HCT116 (cell line): Measurements from ENCODE around the gene ZNF787. TPM values are rescaled to one million over a fixed set of nuclear protein-coding genes. Genes with fewer than 3 reads are reported as not detected.
A peak's percentile ranks its signal among the peaks of the same experiment; 100 is the strongest.

Experiments
- ATAC-seq: fragments of 200-7000 bp; cut with Tn5 transposase; 2 replicates; pipeline ENCODE4 v1.9.1; 2020; ENCODE audit warnings: mild to moderate bottlenecking, moderate library complexity
- BruUV-seq: library from RNA; stranded (reverse); fragments of 400-500 nt; replicated peaks from 2 replicates; lab custom pipeline; 2021; lab: Mats Ljungman, UMichigan
- CTCF ChIA-PET: fragments of 300-600 bp; sonication (Branson Sonifier 250); formaldehyde crosslinking; loops from one replicate; lab custom pipeline; 2021; ENCODE audit warnings: antibody characterized with exemption; lab: Charles Lee
- POLR2A ChIA-PET: fragments of 300-600, 350-600 bp; sonication (Branson Sonifier 250); formaldehyde crosslinking; loops from one replicate; lab custom pipeline; 2021; ENCODE audit warnings: antibody characterized with exemption; lab: Charles Lee
- RAD21 ChIA-PET, 2 experiments: fragments of 300-600 bp; sonication (Branson Sonifier 250); formaldehyde crosslinking; loops; one replicate each; lab custom pipeline; 2023; ENCODE audit warnings: low total read pairs in 2 of 2; ENCODE audit not compliant: uncharacterized antibody in 2 of 2, unreplicated experiment in 2 of 2, low non-redundant PET in 1 of 2; lab: Charles Lee
- DNase-seq: peaks from one replicate; pipeline ENCODE4 v3.0.0-alpha.2; 2010; ENCODE audit warnings: low read depth, low spot score
- H2AFZ ChIP-seq: fragments of 200-600 bp; shearing (Covaris generic), sonication (generic); 2 replicates; pipeline ENCODE4 v1.6.1; 2017; ENCODE audit warnings: low read depth, mixed run types, mixed read lengths, antibody characterized with exemption, low read length; ENCODE audit not compliant: poor library complexity, severe bottlenecking
- H3K27ac ChIP-seq: 2 replicates; pipeline ENCODE4 v1.5.1; 2012; ENCODE audit warnings: low read depth, low read length
- H3K27me3 ChIP-seq: fragments of 200-600 bp; sonication (generic); 2 replicates; pipeline ENCODE4 v1.6.1; 2016; ENCODE audit warnings: mixed run types, low read length, mixed read lengths; ENCODE audit not compliant: insufficient read depth
- H3K36me3 ChIP-seq, 2 experiments: fragments of 200-500 bp in 1 of 2; fragments of 200-600 bp in 1 of 2; sonication (Bioruptor generic) in 1 of 2; sonication (generic) in 1 of 2; 2 replicates each; pipeline versions ENCODE4 v1.5.1 to v1.6.1; 2014 to 2016; ENCODE audit warnings: low read length in 2 of 2, inconsistent platforms in 1 of 2, mixed read lengths in 1 of 2, mixed run types in 1 of 2; ENCODE audit not compliant: insufficient read depth in 2 of 2, control insufficient read depth in 1 of 2
- H3K4me1 ChIP-seq, 2 experiments: fragments of 200-600 bp in 1 of 2; sonication (generic) in 1 of 2; 2 replicates each; pipeline versions ENCODE4 v1.5.1 to v1.6.1; 2012 to 2017; ENCODE audit warnings: low read length in 2 of 2, inconsistent platforms in 1 of 2, mild to moderate bottlenecking in 1 of 2, mixed read lengths in 1 of 2, mixed run types in 1 of 2, moderate library complexity in 1 of 2; ENCODE audit not compliant: insufficient read depth in 2 of 2, control insufficient read depth in 1 of 2
- H3K4me2 ChIP-seq: fragments of 200-600 bp; sonication (generic); 2 replicates; pipeline ENCODE4 v1.6.1; 2017; ENCODE audit warnings: mixed run types, low read length, mixed read lengths
- H3K4me3 ChIP-seq, 2 experiments: fragments of 200-600 bp in 1 of 2; sonication (generic) in 1 of 2; replicated peaks in 1 of 2; 2 replicates each; pipeline ENCODE4 v1.5.1; 2011 to 2016; ENCODE audit warnings: low read length in 2 of 2, control low read depth in 1 of 2, low read depth in 1 of 2, mild to moderate bottlenecking in 1 of 2, mixed read lengths in 1 of 2, mixed run types in 1 of 2
- H3K79me2 ChIP-seq: fragments of 200-600 bp; sonication (generic); 2 replicates; pipeline ENCODE4 v1.6.1; 2017; ENCODE audit warnings: mild to moderate bottlenecking, mixed run types, low read length, moderate library complexity, mixed read lengths; ENCODE audit not compliant: insufficient read depth
- H3K9ac ChIP-seq: fragments of 200-600 bp; sonication (generic); 2 replicates; pipeline ENCODE4 v1.6.1; 2016; ENCODE audit warnings: low read length, mixed read lengths
- H3K9me2 ChIP-seq: fragments of 200-600 bp; sonication (generic), shearing (Covaris generic); 2 replicates; pipeline ENCODE4 v1.6.1; 2017; ENCODE audit warnings: mixed run types, mild to moderate bottlenecking, moderate library complexity; ENCODE audit not compliant: insufficient read depth
- H3K9me3 ChIP-seq, 2 experiments: fragments of 200-500 bp in 1 of 2; fragments of 200-600 bp in 1 of 2; sonication (Bioruptor generic) in 1 of 2; sonication (generic) in 1 of 2; 2 replicates each; pipeline ENCODE4 v1.6.1; 2014 to 2017; ENCODE audit warnings: low read length in 2 of 2, mixed read lengths in 2 of 2, inconsistent platforms in 1 of 2, low read depth in 1 of 2, mild to moderate bottlenecking in 1 of 2, mixed run types in 1 of 2, moderate library complexity in 1 of 2; ENCODE audit not compliant: control insufficient read depth in 1 of 2, insufficient read depth in 1 of 2
- H4K20me1 ChIP-seq: fragments of 200-600 bp; sonication (generic), shearing (Covaris generic); 2 replicates; pipeline ENCODE4 v1.6.1; 2017; ENCODE audit warnings: mixed run types, mild to moderate bottlenecking, moderate library complexity; ENCODE audit not compliant: insufficient read depth
- ATF3 ChIP-seq: IDR thresholded peaks from 2 replicates; pipeline ENCODE4 v1.6.1; 2012
- CBX3 ChIP-seq: IDR thresholded peaks from 2 replicates; pipeline ENCODE4 v1.6.1; 2012; ENCODE audit warnings: low read depth
- MAX ChIP-seq: IDR thresholded peaks from 2 replicates; pipeline ENCODE4 v1.6.1; 2012
- REST ChIP-seq: IDR thresholded peaks from 2 replicates; pipeline ENCODE4 v1.6.1; 2012; ENCODE audit warnings: low read depth
- TCF7L2 ChIP-seq: IDR thresholded peaks from 2 replicates; pipeline ENCODE4 v1.7.0; 2011; ENCODE audit warnings: borderline replicate concordance, inconsistent platforms; ENCODE audit not compliant: insufficient read depth, insufficient read length; ENCODE audit errors: extremely low read depth
- ZFX ChIP-seq: fragments of 450-650 bp; IDR thresholded peaks from 2 replicates; pipeline ENCODE4 v1.6.1; 2017
- intact Hi-C: fragments of 100-400 bp; cut with micrococcal nuclease; formaldehyde crosslinking; loops from 2 replicates; pipeline ENCODE4 v1.10.0; 2022
- total RNA-seq: library from RNA; stranded (reverse); gene quantifications from one replicate; pipeline ENCODE4 v1.2.1, GENCODE V29; 2021; ENCODE audit not compliant: unreplicated experiment

Gene ZNF787
- total RNA-seq, 1 experiment from 2014 or later: 40.3 TPM

- Histone ChIP-seq H3K27ac (no peak overlapping the region), H3K4me1 (no peaks in the 10 kb centered on the region), H3K9me2 (no peaks in the 10 kb centered on the region), H3K79me2 (no peaks in the 10 kb centered on the region), H3K27me3 (no peaks in the 10 kb centered on the region), H3K9me3 (no peaks in the 10 kb centered on the region), H3K4me3 (no peak overlapping the region), H3K36me3 (no peaks in the 10 kb centered on the region), H4K20me1 (no peaks in the 10 kb centered on the region), H3K4me2 (no peak overlapping the region), H2AFZ (no peak overlapping the region), H3K9ac (no peak overlapping the region)
- ATAC-seq: no peak
- intact Hi-C loops: no loop called here
- ChIA-PET RAD21 (no interaction called here), POLR2A (no interaction called here), CTCF (no interaction called here)
- no peak for DNase-seq
- BruUV-seq: no TSS peak
- TF ChIP-seq ATF3: no peak
- no peak for TF ChIP-seq TCF7L2
- no peak for TF ChIP-seq MAX
- peak; percentile 62 for TF ChIP-seq REST
- no peak for TF ChIP-seq ZFX
- TF ChIP-seq CBX3: no peak
Observed at GRCh38 chr19:56167064-56167578, 46.0 kb upstream of the ZNF787 start.
